ENCODE results near the gene PTPDC1.

Gene PTPDC1, protein sequence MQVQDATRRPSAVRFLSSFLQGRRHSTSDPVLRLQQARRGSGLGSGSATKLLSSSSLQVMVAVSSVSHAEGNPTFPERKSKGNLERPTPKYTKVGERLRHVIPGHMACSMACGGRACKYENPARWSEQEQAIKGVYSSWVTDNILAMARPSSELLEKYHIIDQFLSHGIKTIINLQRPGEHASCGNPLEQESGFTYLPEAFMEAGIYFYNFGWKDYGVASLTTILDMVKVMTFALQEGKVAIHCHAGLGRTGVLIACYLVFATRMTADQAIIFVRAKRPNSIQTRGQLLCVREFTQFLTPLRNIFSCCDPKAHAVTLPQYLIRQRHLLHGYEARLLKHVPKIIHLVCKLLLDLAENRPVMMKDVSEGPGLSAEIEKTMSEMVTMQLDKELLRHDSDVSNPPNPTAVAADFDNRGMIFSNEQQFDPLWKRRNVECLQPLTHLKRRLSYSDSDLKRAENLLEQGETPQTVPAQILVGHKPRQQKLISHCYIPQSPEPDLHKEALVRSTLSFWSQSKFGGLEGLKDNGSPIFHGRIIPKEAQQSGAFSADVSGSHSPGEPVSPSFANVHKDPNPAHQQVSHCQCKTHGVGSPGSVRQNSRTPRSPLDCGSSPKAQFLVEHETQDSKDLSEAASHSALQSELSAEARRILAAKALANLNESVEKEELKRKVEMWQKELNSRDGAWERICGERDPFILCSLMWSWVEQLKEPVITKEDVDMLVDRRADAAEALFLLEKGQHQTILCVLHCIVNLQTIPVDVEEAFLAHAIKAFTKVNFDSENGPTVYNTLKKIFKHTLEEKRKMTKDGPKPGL

DNA sequence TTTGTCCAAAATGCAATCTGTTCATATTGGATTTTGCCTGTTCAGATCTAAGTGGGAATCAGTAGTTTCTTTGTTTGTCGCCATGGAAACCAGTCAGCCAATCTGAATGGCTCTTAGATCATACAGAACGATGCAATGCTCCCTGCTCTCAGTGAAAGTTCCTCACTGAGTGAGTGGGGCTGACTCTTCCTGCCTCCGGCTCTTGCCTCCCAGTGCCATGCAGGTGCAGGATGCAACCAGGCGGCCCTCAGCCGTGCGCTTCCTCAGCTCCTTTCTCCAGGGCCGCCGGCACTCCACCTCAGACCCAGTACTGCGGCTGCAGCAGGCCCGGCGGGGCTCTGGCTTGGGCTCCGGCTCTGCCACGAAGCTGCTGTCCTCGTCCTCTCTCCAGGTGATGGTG is at the start of gene PTPDC1:
PTPDC1 (plus strand) TSS at position 151 of the 400 bp plus-strand sequence; CDS start at position 218, 67 bp downstream.
- DNase-seq = peak; percentile 65

DNA sequence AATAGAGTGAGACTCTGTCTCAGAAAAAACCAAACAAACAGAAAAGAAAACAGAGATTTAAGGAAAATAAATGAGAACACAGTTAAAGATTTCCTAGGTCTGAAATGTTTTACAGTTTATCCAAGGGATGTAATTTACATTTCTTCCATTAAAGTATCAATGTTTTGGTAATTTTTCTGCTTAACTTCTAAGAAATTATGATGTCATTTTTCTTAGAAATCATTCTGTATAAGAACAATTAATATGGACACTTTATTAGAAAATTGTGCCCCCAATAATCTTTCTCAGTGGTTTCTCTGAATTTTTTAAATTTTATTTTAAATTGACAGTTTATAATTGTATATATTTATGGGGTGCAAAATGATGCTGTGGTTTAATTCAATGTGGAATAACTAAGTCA is 49.8 kb upstream of the PTPDC1 start:
- no peak for DNase-seq

DNA sequence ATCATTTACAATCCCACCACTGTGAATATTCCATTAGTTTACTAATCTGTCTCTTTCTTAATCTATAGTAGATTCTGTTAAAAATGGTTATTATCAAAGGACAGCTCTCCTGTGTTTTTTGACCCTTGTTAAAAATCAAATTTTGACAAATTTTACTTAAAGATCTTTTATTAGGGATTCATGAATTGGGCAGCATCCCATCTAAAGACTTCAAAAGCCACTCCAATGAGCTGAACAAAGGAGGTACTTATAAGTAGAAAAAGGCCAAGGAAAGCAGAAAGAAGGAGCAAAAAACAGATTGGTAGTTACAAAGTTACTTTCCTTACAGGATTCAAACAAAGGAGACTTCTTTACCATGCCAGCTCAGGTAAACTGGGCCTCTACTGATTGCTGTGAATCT is 44.5 kb upstream of the PTPDC1 start:
- no peak for DNase-seq

DNA sequence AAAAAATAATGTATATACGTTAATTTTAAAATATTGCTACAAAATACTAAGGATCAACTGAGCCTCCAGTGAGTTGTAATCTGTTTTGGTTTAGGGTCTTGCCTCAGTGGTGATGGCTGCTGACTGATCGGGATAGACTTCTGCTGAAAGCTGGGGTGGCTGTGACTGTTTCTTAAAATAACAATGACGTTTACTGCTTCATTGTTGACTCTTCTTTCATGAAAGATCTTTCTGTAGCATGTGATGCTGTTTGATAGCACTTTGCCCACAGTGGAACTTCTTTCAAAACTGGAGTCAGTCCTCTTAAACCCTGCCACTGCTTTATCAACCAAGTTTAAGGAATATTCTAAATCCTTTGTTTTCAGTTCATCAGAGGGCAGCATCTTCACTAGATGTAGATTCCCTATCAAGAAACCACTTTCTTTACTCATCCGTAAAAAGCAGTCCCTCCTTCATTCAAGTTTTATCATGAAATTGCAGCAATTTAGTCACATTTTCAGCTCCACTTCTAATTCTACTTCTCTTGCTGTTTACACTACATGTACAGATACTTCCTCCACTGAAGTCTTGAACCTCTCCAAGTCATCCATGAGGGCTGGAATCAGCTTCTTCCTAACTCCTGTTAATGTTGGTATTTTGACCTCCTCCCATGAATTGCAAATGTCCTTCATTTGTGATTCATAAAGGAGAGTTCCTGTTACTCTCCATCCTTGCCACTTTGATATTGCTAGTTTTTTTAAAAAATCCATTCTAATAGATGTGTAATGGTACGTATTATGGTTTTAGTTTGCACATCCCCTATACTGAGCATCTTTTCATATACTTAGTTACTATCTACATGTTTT is 41.5 kb upstream of the PTPDC1 start:
- no peak for DNase-seq

DNA sequence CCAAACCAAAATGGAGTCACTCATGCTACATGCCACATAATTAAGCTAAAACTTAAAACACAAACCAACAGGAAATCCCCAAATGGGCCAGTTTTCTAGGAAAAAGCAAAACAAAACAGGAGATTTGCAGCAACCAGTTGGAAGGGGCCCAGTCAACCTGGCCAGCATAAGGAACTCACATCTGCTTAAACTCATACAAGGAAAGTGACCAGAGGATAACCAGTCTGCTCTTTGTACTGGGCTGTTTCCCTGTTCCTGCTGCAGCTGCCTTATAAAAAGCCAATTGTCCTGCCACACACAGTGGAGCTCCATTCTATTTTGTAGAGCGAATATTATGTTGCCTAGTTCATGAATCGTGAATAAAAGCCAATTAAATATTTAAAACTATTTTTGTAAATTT is 29.5 kb upstream of the PTPDC1 start:
- no peak for DNase-seq

DNA sequence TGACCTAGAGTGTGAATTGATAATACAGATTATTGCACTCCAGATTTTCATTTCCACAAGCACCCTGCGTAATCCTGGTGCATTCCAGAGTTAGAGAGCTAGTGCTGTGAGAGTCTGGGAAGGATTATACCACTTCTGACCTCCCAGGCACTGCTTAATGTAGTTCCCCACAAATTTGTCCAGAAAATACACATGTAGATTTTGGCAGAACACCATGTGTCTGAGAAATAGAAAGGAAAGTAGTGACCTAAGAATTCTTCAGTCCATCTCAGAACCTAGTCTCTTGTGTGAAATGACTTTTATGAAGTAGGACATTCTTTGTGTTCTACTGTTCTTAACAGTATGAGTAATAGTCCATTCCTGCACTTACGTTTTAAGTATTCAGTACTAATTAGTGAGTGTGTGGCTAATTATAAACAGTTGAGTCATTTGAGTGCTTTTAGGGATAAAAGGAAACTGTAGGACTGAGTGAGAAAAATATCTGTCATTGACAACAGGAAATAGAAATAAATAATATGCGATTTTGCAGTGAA is 27.8 kb upstream of the PTPDC1 start:
- no peak for DNase-seq

DNA sequence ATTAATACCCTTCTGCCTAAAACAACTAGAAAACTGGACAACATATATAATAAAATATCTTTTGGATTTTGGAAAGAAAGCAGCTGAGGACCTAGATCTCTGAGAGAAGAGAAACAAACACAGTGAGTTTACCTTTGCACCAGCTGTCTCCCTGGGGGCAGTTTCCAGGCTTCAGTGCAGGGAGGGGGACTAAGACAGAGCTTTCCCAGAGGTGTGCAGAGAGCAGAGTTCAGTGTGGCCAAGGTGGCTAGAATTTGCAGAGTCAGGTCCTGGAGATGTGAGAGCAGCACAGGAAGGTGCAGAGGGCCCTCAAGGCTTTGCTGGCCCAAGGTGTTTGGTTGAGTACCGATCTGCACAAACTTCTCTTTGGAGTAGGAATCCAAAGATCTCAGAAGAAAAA is 26.3 kb upstream of the PTPDC1 start:
- DNase-seq = no peak

DNA sequence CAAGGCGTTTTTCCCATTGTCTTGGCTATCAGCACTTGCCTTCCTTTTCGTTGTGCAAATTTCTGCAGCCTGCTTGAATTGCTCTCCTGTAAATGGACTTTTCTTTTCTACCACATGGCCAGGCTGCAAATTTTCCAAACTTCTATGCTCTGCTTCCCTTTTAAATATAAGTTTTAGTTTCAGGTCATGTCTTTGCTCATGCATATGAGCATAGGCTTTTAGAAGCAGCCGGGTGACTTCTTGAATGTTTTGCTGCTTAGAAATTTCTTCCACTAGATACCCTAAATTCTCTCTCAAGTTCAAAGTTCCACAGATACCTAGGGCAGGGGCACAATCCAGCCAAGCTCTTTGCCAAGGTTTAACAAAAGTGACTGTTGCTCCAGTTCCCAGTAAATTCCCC is 22.4 kb upstream of the PTPDC1 start:
- no peak for DNase-seq

DNA sequence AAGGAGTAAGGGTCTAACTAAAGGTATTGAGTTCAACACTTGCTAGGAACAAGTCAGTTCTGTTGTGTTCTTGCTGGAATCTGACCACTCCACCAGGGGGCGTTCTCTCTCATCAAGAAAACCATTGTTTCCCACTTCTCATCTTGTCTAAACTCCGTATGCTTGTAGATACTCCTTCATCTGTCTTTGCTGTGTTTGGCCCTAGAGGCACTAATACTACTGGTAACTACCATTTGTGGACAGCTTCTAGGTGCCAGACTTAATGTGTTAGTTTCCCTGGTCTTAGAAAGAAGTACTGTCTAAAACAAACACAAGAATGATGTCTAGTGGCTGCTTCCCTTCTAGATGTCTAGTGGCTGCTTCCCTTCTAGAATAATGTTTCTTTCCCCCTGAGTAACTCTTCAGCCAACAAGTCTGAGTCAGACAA is 18.7 kb upstream of the PTPDC1 start:
- peak; percentile 63 for DNase-seq

DNA sequence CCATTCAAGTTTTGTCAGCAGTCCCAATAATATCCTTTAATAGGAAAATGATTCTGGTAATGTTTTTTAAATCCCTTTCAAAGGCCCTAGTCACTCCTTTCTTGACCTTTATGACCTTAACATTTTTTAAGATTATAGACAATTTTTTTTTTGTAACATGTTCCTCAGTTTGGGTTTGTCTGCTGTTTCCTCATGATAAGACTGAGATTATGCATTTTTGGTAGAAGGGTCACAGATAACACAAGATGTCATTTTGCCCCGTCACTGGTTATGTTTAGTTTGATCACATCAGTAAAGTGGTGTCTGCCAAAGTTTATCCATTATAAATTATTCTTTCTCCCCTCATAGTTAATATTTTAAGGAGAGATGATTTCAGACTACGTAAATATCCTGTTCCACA is 16.0 kb upstream of the PTPDC1 start:
- no peak for DNase-seq

DNA sequence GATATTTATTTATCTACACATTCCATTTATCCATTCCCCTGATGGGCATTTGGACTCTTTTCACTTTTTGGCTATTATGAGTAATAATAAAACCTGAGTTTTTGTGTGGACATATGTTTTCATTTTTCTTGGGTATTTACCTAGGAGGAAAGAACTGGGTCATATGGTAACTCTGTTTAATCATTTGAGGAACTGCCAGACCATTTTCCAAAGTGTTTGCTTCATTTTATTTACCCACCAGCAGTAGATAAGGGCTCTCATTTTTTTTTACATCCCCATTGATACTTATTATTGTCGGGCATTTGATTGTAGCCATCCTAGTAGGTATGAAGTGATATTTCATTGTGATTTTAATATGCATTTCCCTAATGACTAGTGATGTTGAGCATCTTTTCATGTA is 7.7 kb upstream of the PTPDC1 start:
- DNase-seq = no peak

DNA sequence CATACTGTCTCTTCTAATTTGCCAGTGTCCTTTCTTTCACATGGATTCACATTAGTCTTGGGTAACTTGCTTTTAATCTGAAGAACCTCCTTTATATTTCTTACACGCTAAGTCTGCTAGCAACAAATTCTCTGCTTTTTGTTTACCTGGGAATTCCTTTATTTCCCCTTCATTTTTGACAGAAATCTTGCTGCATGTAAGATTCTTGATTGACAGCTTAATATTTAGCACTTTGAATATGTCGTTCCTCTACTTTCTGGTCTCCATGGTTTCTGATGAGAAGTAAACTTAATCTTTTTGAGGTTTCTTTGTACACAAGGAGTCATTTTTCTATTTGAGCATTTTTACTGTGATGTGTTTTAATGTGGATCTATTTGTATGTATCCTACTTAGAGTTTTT is 6.2 kb upstream of the PTPDC1 start:
- DNase-seq = no peak

DNA sequence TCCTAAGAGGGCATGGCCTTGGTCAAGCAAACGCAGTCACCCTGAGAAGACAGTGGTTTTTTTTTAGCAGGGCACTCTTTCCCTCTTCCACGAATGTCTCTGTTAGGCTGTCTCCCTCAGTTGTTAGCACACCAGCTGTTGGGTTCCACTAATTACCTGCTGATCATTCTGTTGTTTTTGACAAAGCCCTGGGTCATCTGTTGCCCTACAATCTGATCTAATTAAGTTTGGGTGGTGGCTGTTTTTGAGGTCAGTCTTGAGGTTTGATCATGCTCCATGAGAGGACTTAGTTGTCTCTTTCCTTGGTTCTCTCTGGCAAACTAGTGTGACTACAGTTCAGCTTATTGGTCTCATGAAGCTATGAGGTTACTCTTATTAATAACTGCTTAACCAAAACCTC is 5.0 kb upstream of the PTPDC1 start:
- DNase-seq = no peak

DNA sequence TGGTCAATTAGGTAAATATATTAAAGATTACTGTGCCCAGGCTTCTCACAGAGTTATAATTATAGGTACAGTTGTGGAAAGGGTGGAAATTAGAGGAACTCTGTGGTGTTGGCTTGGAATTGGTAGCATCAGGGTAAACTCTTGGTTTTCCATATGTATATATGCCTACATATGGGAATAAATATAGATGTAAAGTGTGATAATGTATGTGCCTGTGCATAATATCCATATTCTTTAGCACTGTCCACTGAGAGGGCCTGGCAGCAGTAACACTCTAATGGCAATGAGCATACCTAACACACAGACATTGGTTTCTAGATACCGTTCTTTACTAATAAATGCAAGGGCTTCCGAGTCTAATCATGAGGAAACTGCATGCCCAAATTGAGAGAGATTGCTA is 4.0 kb upstream of the PTPDC1 start:
- DNase-seq = no peak

DNA sequence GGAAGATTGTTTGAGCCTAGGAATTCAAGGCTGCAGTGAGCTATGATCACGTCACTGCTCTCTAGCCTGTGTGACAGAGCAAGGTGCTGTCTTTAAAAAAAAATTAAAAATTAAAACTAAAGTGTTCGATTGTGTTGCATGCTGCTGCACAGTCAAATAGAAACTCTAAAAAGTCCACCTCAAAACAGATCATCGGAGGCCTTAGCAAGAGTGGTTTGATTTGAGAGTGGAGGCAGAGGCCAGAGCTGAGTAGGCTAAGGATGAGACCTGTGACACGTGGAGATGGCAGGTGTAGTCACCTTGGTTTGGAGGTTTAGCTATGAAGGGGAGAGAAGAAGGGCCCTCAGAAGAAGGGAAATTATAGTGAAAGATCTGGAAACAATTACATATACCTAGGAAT is 2.8 kb upstream of the PTPDC1 start:
- DNase-seq = no peak

DNA sequence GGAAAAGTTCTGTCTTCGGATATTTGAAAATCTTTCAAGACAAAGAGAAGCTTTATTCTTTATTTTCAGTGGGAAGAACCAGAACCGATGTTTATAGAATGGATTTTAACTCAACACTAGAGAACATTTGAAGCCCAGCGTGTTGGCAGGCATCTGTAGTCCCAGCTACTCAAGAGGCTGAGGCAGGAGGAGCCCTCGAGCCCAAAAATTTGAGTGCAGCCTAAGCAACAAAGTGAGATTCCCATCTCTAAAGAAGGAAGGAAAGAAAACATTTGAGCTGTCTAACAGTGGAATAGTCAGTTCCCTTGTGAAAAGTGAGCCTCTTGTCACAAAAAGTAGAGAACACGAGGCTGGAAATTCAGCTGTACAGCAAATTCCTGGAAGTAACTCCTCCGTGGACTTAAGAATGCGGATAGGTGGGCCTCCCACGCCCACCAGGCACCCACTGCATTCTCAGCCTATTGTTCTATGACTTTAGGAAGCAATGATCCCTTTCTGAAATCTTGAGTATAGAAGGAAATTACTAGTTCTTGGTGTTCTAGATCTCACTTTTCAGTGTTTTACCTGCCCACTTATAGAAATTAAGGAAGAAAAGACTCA is 2.3 kb upstream of the PTPDC1 start:
- no peak for DNase-seq

DNA sequence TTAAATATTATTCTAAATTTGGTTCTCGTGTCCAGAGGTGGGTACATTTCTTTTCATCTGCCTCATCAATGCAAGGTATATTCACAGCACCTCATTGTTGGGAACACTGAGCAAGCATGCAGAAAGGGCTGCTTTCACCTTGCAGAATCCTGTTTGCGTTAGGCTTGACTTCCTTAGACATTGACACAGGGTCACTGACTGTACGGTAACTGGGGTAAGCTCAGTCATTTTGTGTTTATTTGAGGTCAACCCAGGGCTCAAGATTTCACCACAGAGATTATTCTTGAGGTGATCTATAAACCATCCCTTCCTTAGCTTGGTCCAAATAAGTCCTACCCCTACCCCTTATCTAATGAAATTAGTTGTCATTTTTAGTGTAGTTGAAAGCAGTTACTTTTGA is 1.7 kb upstream of the PTPDC1 start:
- DNase-seq = no peak

DNA sequence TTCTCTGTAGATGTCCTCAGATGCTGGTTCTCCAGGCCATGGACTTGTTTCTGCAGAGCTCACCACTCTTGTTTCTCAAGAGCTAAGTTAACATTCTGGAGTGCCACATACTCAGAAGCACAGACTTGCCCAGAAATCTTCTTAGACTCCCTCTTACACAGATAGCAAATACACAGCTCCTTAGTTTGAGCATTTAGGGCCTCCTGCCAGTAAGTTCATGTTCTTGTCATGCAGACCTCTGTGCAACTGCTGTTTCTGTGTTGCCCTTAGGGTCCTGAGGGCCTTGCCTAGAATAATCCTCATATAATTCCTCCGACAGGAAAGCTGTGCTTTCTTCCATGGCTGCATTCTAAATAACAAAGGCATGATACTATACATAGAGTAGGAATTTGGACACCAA is 1.3 kb upstream of the PTPDC1 start:
- DNase-seq = no peak

DNA sequence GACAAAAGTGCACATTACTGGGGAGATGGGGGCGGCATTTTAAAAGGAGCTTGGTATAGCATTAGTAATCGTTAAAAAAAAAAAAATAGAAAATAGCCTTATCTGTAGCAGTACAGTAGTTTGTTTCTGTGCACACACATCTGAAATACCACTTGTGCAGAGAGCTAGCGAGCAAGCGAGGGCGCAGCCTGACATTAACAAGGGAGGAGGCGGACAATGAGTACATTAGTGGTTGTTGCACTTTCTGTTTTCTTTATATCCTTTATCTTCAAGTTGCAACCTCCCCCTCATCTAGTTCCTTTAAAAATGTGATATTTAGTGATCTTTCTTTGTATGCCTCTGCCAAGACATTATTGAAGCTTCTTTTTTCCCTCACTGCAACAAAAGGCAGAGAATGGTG is 880 bp upstream of the PTPDC1 start:
- DNase-seq = no peak

DNA sequence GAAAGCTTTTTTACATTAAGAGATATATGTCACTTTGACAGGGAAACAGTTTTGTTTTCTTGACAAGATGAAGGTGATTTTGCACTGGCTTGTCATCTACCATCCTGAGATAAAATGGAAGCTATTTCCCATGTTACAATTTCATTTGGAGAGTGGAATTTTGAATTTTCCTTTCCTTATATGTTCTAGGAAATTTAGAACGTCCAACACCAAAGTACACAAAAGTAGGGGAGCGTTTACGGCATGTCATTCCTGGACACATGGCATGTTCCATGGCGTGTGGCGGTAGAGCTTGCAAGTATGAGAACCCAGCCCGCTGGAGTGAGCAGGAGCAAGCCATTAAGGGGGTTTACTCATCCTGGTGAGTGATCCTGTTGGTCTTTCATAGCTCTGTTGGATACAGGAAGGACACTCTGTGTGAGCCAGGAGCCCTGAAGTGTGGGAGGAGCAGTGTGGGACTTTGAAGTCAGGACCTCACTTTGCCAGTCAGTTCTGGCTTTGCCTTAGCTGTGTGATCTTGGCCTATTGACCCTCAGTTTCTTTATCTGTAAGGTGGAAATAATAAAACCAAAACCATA is 887 bp downstream of the PTPDC1 start:
- DNase-seq = no peak

DNA sequence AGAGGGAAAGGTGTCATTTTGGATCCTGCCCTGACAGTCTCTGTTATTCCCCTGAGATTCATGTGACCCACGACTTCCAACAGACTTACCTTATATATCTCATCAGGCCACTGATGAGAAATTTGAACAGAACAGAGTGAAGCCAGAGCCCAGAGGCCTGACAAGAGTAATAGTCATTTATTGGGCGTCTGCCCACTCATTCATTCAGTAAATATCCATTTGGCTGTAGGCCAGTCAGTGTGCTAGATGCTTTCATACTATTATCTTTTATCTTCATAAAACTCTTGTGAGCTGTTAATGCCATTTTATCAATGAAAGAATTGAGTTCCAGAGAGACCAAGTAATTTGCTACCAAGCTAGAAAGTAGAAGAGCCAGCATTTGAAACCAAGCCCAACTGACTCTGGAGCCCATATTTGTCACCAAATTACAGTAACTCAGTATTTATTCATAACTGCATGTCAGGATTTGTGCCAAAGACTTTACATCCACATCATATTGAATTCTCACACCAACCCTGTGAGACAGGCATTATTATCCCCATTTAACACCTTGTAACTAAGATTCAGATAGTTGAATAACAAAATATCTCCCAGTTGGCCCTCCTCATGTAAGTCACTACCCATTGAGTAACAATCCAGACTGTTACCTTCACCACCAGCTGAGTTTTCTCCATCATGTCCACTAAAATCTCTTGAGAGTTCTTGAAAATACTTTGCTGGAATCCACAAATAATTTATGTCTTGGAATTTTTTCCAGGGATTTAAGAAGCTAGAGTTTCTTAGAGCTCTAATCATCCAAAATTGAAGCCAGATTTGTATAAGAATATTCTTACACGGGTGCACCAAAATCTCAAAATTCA is 2.5 kb downstream of the PTPDC1 start:
- no peak for DNase-seq

All from amniotic stem cell (primary cell).